ENCODE results near the gene COLGALT1.
"Not testable (repeated sequence)": the region's sequence is repeated elsewhere in the genome, so short reads cannot be mapped to it uniquely, and the experiment has no call there.

The COLGALT1 gene

GRCh38 chr19:17534767-17535166, 20.7 kb upstream of the COLGALT1 start:
- DNase-seq: no peak

DNA sequence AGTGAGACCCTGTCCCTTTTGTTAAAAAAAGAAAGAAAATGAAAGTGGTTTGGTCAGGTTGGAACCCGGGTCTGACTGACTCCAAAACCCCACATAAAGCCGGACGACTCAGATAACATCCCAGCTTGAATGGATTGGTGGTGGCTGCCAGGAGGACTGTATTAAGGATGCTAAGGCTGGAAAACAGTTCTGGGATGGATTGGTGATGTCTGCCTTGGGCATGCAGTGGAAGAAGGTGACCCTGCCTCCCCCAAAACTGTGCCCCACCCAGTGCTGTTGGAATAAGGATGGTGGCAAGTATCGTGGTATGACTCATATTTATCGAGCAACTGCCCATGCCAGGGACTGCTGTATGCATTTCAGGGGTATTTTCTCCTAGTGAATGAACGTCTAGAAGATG, 18.5 kb upstream of the COLGALT1 start:
- DNase-seq: no peak

- peak; percentile 39 for DNase-seq
Measured at GRCh38 chr19:17538684-17539237, 16.7 kb upstream of the COLGALT1 start.

DNA sequence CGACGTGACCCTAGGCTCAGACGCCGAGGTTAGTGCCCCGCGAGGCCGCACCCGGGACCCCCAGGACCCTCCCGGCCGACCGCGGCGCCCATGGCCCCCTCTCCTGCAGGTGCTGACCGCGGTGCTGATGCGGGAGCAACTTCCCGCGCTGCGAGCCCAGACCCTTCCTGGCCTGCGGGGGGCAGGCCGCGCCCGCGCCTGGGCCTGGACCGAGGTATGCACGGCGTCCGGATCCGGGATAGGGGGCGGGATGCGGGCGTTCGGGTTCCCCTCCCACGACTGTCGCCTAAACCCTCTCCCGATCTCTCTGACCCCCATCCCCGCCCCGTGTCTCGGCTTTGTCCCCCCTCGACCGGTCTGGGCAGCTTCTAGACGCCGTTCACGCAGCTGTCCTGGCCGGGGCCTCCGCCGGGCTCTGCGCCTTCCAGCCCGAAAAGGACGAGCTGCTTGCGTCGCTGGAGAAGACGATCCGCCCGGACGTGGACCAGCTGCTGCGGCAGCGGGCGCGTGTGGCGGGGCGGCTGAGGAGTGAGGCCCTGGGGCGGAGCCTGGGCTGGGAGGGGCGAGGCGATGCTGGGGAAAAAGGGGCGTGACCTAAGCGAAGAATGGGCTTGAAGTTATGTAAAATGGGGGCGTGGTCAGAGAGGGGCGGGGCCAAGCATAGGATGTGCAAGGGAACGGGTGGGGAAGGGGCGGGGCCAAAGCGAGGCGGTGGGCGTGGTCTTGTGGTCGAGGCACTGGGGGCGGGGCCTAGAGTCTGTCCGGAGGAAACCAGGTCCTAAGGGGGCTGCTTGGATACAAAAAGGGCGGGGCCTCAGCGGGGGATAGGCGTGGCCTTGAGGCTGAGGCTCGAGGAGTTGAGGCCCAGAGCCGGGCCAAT, 16.0 kb upstream of the COLGALT1 start:
- peak; percentile 98 for DNase-seq

DNA sequence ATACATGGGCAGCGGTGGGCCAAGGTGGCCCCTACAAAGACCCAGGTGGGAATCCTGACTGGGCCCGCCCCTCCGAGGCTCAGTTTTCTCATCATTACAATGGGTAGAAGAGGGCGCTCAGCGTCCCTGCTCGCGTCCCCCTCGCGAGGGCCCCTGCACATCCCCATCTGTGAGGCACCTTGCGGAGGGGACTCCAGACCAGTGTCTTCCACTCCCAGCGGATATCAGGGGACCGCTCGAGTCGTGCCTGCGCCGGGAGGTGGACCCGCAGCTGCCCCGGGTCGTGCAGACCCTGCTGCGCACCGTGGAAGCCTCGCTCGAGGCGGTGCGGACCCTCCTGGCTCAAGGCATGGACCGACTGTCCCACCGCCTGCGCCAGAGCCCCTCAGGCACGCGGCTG, 15.3 kb upstream of the COLGALT1 start:
- no peak for DNase-seq

GRCh38 chr19:17541184-17541759, 14.2 kb upstream of the COLGALT1 start:
- DNase-seq: no peak

GRCh38 chr19:17542042-17542441, 13.4 kb upstream of the COLGALT1 start:
- no peak for DNase-seq

- DNase-seq: no peak
Measured at GRCh38 chr19:17542793-17543582, 12.5 kb upstream of the COLGALT1 start.

- peak; percentile 70 for DNase-seq
Measured at GRCh38 chr19:17543986-17544385, 11.5 kb upstream of the COLGALT1 start.

GRCh38 chr19:17544418-17544817, 11.0 kb upstream of the COLGALT1 start:
- DNase-seq: no peak

GRCh38 chr19:17548145-17548544, 7.3 kb upstream of the COLGALT1 start:
- no peak for DNase-seq

DNA sequence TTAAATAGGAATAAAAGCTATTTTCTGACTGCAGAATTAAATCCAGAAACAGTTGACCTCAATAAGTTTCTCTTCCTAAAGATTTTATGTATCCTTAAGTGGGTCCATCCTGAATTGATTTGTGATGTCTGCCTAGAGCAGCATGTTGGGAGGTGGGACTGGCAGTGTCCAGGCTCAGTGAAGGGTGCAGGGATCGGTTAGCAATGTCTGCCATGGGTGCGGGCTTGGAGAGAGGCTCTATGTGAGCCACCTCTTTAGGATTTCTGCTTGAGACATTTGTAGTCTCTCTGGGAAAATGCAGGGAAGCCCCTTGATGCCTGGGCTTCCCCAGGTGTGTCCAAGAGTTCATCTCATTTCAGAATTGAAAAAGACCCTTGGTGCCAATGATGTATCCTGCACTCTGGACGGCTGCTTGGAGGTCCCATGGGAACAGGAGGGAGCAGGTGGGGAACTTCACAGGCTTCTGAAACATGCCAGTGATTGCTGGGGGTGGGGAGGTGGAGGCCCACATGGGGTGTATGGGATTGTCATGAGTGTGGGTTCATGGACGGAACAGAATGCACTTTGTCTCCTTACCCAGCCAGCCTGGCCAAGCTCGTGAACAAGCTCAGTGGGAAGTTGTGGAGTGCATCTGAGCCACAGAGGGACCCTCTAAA, 6.2 kb upstream of the COLGALT1 start:
- no peak for DNase-seq

- no peak for DNase-seq
Measured at GRCh38 chr19:17550076-17550667, 5.3 kb upstream of the COLGALT1 start.

DNA sequence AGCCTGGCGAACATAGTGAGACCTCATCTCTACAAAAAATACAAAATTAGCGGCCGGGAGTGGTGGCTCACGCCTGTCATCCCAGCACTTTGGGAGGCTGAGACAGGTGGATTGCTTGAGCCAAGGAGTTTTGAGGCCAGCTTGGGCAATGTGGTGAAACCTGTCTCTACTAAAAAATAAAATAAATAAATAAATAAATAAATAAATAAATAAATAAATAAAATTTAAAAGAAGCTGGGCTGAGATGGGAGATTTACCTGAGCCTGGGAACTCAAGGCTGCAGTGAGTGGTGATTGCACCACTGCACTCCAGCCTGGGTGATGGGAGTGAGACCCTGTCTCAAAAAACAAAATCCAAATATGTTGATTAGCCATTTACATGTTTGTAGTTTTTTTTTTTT, 2.7 kb upstream of the COLGALT1 start:
- not testable (repeated sequence) for DNase-seq

- peak; percentile 42 for DNase-seq
Measured at GRCh38 chr19:17553256-17553655, 2.2 kb upstream of the COLGALT1 start.

DNA sequence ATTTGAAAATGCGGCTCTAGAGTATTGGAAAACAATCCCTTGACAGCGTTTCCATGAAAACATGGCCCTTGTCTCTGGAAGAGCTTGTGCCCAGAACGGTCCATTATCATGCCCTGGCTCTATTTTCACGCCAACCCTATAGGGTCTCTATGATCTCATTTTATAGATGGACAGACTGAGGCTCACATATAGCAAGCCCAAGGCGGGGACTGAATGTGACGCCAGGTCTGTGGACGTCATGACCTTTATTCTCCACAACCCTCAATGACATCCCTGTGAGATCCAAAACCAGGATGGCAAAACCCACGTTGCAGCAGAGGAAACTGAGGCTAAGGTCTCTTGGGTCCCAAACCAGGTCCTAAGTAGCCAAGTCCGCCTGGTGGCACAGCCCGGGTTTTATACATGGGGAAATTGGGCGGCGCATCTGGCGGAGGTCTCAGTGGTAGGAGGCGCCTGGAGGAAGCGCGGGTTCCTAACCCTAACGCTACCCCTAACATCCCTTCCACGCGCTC, 425 bp upstream of the COLGALT1 start:
- no peak for DNase-seq

DNA sequence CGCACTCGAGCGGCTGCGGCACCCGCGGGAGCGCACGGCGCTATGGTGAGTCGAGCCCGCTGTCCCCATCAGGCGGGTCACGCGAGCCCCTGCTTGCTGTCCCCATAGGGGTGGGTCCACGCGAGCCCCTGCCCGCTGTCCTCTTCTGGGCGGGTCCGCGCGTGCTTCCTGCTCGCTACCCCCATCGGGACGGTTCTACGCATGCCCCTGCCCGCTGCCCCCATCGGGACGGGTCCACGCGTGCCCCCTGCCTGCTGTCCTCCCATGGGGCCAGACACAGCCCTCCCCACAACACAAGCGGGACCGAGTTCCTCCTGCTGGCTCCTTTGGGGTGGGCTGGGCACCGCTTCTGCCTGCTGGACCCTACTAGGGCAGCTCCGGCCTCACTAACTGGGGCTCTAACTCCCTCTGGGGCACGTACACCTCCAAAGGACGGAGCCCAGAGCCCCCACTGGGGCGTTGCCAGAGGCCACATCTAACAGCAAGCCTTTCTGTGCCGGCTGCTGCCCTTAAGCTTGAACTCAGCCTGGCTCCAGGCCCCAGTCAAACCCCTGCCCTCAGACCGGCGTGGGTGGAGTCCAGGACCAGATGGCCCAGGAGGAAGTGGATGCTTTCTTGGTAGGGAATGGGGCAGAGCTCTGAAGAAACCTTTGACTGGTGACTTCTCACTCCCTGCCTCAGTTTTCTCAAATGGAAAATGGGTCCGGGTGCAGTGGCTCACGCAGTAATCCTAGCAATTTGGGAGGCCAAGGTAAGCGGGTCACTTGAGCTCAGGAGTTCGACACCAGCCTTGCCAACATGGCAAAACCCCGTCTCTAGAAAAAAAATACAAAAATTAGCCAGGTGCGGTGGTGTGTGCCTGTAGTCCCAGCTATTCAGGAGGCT, 722 bp downstream of the COLGALT1 start:
- DNase-seq: peak; percentile 88

GRCh38 chr19:17556995-17557394, 1.5 kb downstream of the COLGALT1 start:
- no peak for DNase-seq

DNA sequence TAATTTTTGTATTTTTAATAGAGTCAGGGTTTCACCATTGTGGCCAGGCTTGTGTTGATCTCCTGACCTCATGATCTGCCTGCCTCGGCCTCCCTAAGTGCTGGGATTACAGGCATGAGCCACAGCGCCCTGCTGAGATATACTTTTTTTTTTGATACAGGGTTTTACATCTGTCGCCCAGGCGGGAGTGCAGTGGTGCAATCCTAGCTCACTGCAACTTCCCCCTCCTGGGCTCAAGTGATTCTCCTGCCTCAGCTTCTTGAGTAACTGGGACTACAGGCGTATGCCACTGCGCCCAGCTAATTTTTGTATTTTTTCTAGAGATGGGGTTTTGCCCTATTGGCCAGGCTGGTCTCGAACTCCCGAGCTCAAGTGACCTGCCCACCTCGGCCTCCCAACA, 2.0 kb downstream of the COLGALT1 start:
- peak; percentile 91 for DNase-seq

DNA sequence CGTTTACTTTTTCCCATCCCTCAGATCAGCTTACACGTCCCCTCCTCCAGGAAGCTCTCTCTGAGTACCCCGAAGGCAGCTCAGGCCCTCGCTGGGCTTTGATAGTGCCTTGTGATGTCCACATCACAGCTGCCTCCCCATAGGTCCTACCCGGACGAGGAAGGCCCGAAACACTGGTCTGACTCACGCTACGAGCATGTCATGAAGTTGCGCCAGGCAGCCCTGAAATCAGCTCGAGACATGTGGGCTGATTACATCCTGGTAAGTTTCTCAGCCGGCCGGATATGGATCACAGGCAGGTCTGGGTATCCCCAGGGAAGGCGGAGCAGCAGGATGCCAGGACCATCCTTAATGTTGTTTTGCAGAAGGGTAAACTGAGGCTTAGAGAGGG, 4.8 kb downstream of the COLGALT1 start:
- peak; percentile 99 for DNase-seq

GRCh38 chr19:17562097-17562496, 6.6 kb downstream of the COLGALT1 start:
- DNase-seq: no peak
